A549 treated with AZD9567 at 1 μM for 4 hours (cell line): ENCODE results near the gene PARN. TPM values are rescaled to one million over a fixed set of nuclear protein-coding genes. Genes with fewer than 3 reads are reported as not detected.

Experiments
- total RNA-seq: library from RNA; stranded (reverse); fragments of 200-300 nt; extraction: Qiagen RNA extraction; gene quantifications from 5 replicates; pipeline ENCODE4 v1.2.3, GENCODE V29; 2022; ENCODE audit not compliant: insufficient read depth

Gene PARN
- 31.6 to 73.1 TPM (median 32.4 TPM) in 5 replicates for total RNA-seq

GRCh38 chr16:14629919-14630619 is at the start of gene PARN:
Gene PARN (minus strand): TSS chr16:14630260. CDS start chr16:14630125, 135 bp downstream.

GRCh38 chr16:14632693-14633569 is 2.9 kb upstream of the PARN start, which contains the start of gene BFAR:
Gene BFAR (plus strand): TSS chr16:14632951. CDS start chr16:14644347, 11,396 bp downstream.

Other genes with a start within 250 kb of the PARN start
- 94.0 to 102 TPM (median 99.8 TPM) in 5 replicates for gene BFAR, start 2.7 kb upstream of the PARN start, total RNA-seq
- gene PLA2G10, start 64.0 kb upstream of the PARN start, total RNA-seq: 0.25 to 0.43 TPM (median 0.28 TPM) in 4 of 5 replicates, not detected in the other
- gene NPIPA3, start 73.2 kb upstream of the PARN start, total RNA-seq: 1.1 to 2.0 TPM (median 1.4 TPM) in 4 of 5 replicates, not detected in the other
- 1.5 to 2.4 TPM (median 1.9 TPM) in 4 of 5 replicates, not detected in the other for gene NPIPA2, start 112.3 kb upstream of the PARN start, total RNA-seq
- 86.4 to 151 TPM (median 95.2 TPM) in 5 replicates for gene NOMO1, start 203.5 kb upstream of the PARN start, total RNA-seq